Upper lobe of left lung (tissue), 6 donors: ENCODE results near the gene CFAP251. TPM values are rescaled to one million over a fixed set of nuclear protein-coding genes. Genes with fewer than 3 reads are reported as not detected.
"Not testable (repeated sequence)": the region's sequence is repeated elsewhere in the genome, so short reads cannot be mapped to it uniquely, and the experiment has no call there.

Source experiments
- ATAC-seq, 2 donors: fragments of 200-7000 bp; cut with Tn5 transposase; one replicate each; pipeline ENCODE4 v1.9.1; 2022; ENCODE audit warnings: mild to moderate bottlenecking in 2 of 2, moderate library complexity in 2 of 2; ENCODE audit not compliant: low FRiP score in 2 of 2
- DNase-seq, 2 donors: peaks; one replicate each; pipeline ENCODE4 v3.0.0-alpha.2; 2019 to 2020
- H3K27ac ChIP-seq, 4 donors: fragments of 200-600 bp; sonication (generic); one replicate each; pipeline ENCODE4 v1.5.1; 2016 to 2019
- H3K27me3 ChIP-seq, 4 donors: fragments of 200-600 bp; sonication (generic); one replicate each; pipeline ENCODE4 v1.5.1; 2017 to 2019
- H3K36me3 ChIP-seq, 4 donors: fragments of 200-600 bp; sonication (generic); one replicate each; pipeline ENCODE4 v1.5.1; 2016 to 2019
- H3K4me1 ChIP-seq, 4 donors: fragments of 200-600 bp; sonication (generic); one replicate each; pipeline ENCODE4 v1.5.1; 2018 to 2019
- H3K4me3 ChIP-seq, 4 donors: fragments of 200-600 bp; sonication (generic); one replicate each; pipeline ENCODE4 v1.5.1; 2017 to 2019; ENCODE audit warnings: mild to moderate bottlenecking in 2 of 4, moderate library complexity in 1 of 4
- H3K9me3 ChIP-seq, 4 donors: fragments of 200-600 bp; sonication (generic); one replicate each; pipeline ENCODE4 v1.5.1; 2018 to 2019
- CTCF ChIP-seq, 6 experiments: fragments of 450-650 bp in 4 of 6; fragments of 200-600 bp in 2 of 6; sonication (generic) in 2 of 6; IDR thresholded peaks; one replicate each; pipeline ENCODE4 v1.5.1; 2016 to 2019; ENCODE audit warnings: antibody characterized with exemption in 6 of 6
- EP300 ChIP-seq, 4 donors: sonication (generic); formaldehyde crosslinking; IDR thresholded peaks; one replicate each; pipeline ENCODE4 v1.5.1; 2017; ENCODE audit warnings: antibody characterized with exemption in 4 of 4, control low read depth in 2 of 4
- POLR2A ChIP-seq, 4 donors: fragments of 450-650 bp; IDR thresholded peaks; one replicate each; pipeline ENCODE4 v1.5.1; 2016 to 2017; ENCODE audit warnings: antibody characterized with exemption in 4 of 4, mild to moderate bottlenecking in 2 of 4
- POLR2AphosphoS5 ChIP-seq, 2 donors: sonication (generic); formaldehyde crosslinking; IDR thresholded peaks; one replicate each; pipeline ENCODE4 v1.5.1; 2017; ENCODE audit warnings: antibody characterized with exemption in 2 of 2
- WGBS, 2 donors: methylation state at CpG; one replicate each; pipeline ENCODE4 v1.1.5; 2017 to 2018; 5-methylcytosine and 5-hydroxymethylcytosine counted together
- total RNA-seq, 6 donors: library from RNA; depleted of rRNA in 4 of 6; stranded (reverse); fragments of >200 nt in 4 of 6; gene quantifications; one replicate each; pipeline versions ENCODE4 v1.1.0 to v1.2.1, GENCODE V29; 2016 to 2021
- donor health status: DM: no; HTN: no; CAD: no; lungs with moderate emphysema.
- donor health status: DM: no; HTN: yes; CAD: no; lungs with severe emphysema.

CFAP251 gene
- total RNA-seq, 6 donors from 2014 or later, result 3.1 to 65.1 (median 12.7) TPM

GRCh38 chr12:121983536-121984210 is 65.3 kb downstream of the CFAP251 start:
- no peaks in the 10 kb centered on the region for H3K9me3 ChIP-seq
- no peak for ATAC-seq
- no peaks in the 10 kb centered on the region for H3K27me3 ChIP-seq
- H3K4me1 ChIP-seq, result no peaks in the 10 kb centered on the region
- H3K27ac ChIP-seq, result no peak overlapping the region
- no peaks in the 10 kb centered on the region for H3K36me3 ChIP-seq
- TF ChIP-seq EP300 (IDR thresholded peaks at IDR 0.05), result no peak
- TF ChIP-seq POLR2AphosphoS5 (IDR thresholded peaks at IDR 0.05), result no peak
- TF ChIP-seq CTCF (IDR thresholded peaks at IDR 0.05), result no peak
- no peak for TF ChIP-seq POLR2A (IDR thresholded peaks at IDR 0.05)
- H3K4me3 ChIP-seq, result no peak overlapping the region
- DNase-seq, result no peak
- 42 to 50% methylated on average over 12 to 13 of the region's 13 CpGs for WGBS, 2 donors

DNA sequence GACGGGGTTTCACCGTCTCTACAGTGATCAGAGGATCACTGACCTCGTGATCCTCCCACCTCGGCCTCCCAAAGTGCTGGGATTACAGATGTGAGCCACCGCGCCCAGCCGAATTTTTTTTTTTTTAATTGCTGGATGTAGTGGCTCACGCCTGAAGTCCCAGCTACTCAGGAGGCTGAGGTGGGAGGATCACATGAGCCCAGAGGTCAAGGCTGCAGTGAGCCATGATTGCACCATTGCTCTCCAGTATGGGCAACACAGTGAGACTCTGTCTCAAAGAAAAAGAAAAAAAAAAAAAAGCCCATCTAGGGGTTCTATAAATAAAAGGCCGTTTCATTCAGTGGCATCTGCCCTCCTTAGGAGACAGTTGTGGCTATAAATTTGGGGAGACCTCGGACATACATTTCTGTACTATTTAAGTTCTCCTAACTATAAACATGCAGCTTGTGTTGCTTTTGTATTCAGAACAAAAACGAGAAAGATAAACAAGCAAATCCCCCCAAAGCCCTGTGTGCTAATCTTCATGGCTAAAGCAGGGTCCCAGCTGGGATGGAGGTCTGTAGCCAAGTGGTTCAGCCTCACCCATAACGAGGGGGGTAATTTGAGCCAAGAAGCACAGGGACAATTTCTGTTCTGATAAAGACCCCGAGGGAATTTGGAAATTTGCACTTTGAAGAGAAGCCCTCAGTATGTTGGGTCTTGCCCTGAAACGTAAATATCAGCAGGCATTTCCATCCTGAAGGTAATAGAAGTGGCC is 68.3 kb downstream of the CFAP251 start:
- TF ChIP-seq POLR2AphosphoS5 (IDR thresholded peaks at IDR 0.05) (no peak), CTCF (IDR thresholded peaks at IDR 0.05) (no peak), EP300 (IDR thresholded peaks at IDR 0.05) (no peak), POLR2A (IDR thresholded peaks at IDR 0.05) (no peak)
- WGBS, 2 donors, result 85 to 89% methylated on average over 14 of the region's 14 CpGs
- no peak for DNase-seq
- Histone ChIP-seq H3K27me3 (no peaks in the 10 kb centered on the region), H3K36me3 (no peaks in the 10 kb centered on the region), H3K4me1 (peaks cover 0 to 6% (median 6%) of the 10 kb centered on the region in 4 donors), H3K9me3 (no peaks in the 10 kb centered on the region), H3K4me3 (no peak overlapping the region), H3K27ac (no peak overlapping the region)
- ATAC-seq, result no peak

GRCh38 chr12:121988519-121988918 is 70.1 kb downstream of the CFAP251 start:
- not testable (repeated sequence) for H3K27me3 ChIP-seq, DNase-seq, H3K9me3 ChIP-seq, H3K4me3 ChIP-seq, H3K36me3 ChIP-seq, H3K27ac ChIP-seq, ATAC-seq
- 93 to 95% methylated on average over 10 of the region's 10 CpGs for WGBS, 2 donors
- H3K4me1 ChIP-seq, result peaks cover 0 to 15% (median 9%) of the 10 kb centered on the region in 4 donors

DNA sequence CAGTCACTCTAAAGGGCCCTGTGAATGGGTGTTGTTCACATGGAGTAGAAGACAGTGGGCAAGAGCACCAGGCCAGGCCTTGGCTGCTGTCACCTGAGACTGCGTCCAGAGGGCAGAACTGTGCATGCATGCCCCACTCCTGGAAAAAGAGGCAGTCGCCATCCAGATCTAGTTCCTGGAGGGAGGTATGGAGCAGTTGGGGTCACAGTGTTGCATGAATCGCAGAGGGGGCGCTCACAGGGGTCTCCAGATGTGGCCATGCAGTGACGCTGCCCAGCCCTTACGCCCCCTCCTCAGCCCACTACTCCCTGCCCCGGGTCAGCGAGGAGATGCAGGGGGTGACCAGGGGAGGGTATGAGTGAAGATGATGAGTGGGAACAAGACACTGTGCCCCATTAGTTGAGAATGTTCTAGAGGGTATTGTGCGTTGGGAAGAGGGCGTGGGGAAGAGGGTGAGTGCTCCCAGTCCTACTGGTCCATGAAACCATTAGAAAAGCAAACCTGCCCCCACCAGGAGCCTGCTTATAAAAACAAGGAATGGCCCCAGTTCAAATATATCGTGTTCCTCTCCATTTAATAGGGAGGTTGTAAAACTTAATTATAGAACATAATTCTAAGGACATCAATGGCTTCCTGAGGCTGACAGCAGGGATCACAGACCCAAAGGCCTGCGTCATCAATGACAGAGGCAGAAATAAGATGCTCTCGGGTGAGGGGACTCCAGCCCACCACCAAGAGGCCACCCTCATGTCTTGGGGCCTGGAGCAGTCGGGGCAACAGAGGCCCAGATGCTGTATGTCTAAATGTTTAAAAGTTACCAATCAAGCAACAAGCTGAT is 71.1 kb downstream of the CFAP251 start:
- ATAC-seq (peak in 1 of 2 donors; percentile 9), DNase-seq (no peak)
- 89 to 93% methylated on average over 14 of the region's 14 CpGs for WGBS, 2 donors
- Histone ChIP-seq H3K4me1 (peaks cover 0 to 15% (median 9%) of the 10 kb centered on the region in 4 donors), H3K4me3 (no peak overlapping the region), H3K27me3 (no peaks in the 10 kb centered on the region), H3K27ac (no peak overlapping the region), H3K36me3 (no peaks in the 10 kb centered on the region), H3K9me3 (no peaks in the 10 kb centered on the region)
- TF ChIP-seq POLR2A (IDR thresholded peaks at IDR 0.05), result no peak
- TF ChIP-seq POLR2AphosphoS5 (IDR thresholded peaks at IDR 0.05), result no peak
- TF ChIP-seq EP300 (IDR thresholded peaks at IDR 0.05), result no peak
- no peak for TF ChIP-seq CTCF (IDR thresholded peaks at IDR 0.05)

DNA sequence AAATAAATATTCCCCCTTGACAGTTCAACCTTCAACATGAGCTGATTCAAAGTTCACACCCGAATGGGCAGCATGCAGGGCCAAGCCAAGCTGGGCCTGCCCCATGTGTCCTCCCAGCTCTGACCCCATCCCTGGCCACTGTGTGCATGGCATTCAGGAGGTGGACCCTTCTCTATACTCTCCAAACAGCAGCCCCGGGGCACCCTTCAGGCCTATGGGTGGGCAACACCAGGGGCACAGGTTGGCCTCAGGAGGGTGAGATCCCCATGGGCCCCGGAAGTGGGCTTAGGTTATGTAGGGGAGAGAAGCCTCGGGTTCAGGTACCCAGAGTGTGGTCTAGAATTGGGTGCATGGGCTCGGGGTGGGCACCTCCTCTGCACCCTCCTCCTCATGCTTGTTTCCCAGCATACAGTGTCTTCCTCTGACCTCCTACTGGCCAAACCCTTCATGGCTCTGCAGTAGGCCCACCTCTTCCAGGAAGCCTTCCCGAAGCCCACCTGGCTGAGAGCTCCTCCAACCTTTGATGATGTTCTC is 71.8 kb downstream of the CFAP251 start:
- Histone ChIP-seq H3K4me1 (peaks cover 0 to 15% (median 9%) of the 10 kb centered on the region in 4 donors), H3K27ac (no peak overlapping the region), H3K36me3 (no peaks in the 10 kb centered on the region), H3K27me3 (no peaks in the 10 kb centered on the region), H3K9me3 (no peaks in the 10 kb centered on the region), H3K4me3 (no peak overlapping the region)
- ATAC-seq (peak in 1 of 2 donors; percentile 26), DNase-seq (no peak)
- WGBS, 2 donors, result 70 to 89% methylated on average over 2 to 6 of the region's 6 CpGs
- TF ChIP-seq CTCF (IDR thresholded peaks at IDR 0.05) (no peak), POLR2A (IDR thresholded peaks at IDR 0.05) (no peak), EP300 (IDR thresholded peaks at IDR 0.05) (no peak), POLR2AphosphoS5 (IDR thresholded peaks at IDR 0.05) (no peak)
